Suppressor macrophage (primary cell): ENCODE results near the gene CORO2A.
"Not testable (repeated sequence)": the region's sequence is repeated elsewhere in the genome, so short reads cannot be mapped to it uniquely, and the experiment has no call there.

ENCODE experiments used
- DNase-seq, 4 experiments: peaks; one replicate each; pipeline ENCODE4 v3.0.0-alpha.2; 2020 to 2022

Gene CORO2A

DNA sequence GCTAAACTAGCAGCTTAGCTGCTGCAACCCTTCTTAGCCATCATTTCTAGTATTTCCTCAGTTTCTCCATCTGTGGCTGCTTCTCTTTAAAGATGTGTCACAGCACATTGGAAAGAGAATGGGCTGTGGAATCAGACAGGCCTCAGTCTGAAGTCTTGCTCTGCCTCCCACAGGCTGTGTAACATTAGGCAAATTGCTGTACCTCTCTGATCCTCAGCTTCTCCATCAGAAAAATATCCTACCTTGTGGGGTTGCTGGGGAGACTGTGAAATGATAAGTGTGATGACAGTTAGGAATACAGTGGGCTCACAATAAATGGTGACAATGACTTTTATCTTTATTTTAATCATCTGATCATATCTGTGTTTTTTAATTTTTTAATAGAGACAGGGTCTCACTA, 55.9 kb downstream of the CORO2A start:
- no peak for DNase-seq

GRCh38 chr9:98135938-98136337, 56.5 kb downstream of the CORO2A start:
- no peak for DNase-seq

DNA sequence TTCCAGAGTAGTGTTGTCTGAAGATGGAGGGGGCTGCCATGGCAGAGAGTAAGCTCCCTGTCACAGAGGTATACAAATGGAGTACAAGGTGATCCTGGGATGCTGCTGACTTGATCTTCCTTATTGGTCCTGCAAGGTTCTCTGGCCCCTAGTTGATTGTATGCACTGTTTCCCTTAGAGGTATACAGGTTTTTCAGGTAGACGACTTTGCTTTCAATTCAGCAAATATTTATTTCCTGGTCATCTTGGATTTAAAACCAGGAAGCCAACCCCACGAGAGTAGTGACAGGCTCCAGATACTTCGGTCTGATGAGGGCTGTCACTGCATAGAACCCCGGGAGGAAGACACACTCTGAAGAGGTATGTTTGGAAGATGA, 56.9 kb downstream of the CORO2A start:
- DNase-seq = no peak

- no peak for DNase-seq
These were observed 57.5 kb downstream of the CORO2A start for GRCh38 chr9:98134702-98135557.

DNA sequence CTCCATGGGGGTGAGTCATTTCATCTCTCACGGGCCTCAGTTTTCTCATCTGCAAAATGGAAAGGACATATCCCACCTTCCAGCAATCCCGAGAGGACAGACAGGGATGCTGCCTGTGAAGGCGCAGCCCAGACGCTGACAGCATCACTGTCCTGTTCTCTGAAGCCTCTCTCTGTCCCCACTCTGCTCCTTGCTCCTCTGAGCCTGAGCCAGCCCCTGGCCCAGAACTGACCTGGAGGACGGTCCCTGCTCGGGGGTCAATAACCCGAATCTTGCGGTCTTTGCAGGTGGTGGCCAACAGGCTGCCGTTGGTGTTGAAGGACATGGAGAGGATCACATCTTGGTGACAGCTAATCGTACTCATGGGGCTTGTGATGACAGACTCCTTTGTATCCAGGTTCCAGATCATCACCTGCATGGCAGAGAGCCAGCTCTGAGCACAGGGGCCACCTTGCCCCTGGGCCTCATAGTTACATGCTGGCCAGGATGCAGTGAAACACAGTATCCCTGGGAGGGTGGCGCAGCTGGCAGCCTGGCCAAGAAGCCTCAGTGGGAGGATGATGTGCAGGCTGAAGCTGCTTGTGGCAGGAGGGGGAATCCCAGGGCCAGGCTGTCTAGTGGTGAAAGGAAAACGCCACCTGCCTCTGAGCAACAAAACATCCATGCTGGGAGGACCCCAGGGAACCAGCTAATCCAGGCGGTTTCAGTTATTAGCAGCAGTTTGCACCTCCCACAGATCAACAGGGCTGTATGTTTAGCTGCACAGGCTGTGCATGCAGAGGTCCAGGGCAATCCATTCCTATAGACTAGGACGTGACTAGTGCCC, 59.4 kb downstream of the CORO2A start:
- peak in 1 of 4 experiments; percentile 19 for DNase-seq

GRCh38 chr9:98132158-98132557, 60.3 kb downstream of the CORO2A start:
- DNase-seq = no peak

DNA sequence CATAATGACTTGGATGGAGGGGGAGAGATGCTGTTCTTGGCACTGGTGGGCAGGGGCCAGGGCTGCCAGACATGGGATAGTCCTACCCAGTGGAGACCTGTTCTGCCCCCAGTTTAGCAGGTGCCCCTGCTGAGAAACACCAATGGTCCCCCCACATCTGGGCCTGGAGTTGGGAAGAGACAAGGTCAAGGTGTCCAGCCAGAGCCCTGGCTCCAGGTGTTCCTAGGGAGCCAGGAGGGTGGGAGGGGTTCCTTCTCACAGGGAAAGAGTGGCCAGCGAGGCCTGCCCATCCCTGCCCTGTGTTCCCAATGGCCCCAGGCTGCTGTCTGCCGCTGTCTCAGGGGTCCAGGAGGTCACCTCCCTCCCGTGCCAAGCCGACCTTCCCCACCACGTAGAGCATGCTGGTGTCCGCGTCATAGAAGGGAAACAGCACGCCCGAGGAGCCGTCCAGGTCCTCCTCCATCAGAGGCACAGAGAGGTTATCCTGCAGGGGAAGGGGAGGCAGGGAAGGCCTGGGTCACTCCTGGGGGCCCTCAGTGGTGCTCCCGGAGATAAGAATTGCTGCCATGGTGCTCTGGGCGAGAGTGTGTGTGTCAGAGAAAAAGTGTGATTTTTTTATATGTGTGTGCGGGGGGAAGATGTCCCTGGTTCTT, 61.7 kb downstream of the CORO2A start:
- no peak for DNase-seq

GRCh38 chr9:98130060-98130459, 62.4 kb downstream of the CORO2A start:
- DNase-seq = not testable (repeated sequence)

- peak; percentile 90 to 97 (median 94) for DNase-seq
These were observed 63.0 kb downstream of the CORO2A start for GRCh38 chr9:98129451-98129881.

DNA sequence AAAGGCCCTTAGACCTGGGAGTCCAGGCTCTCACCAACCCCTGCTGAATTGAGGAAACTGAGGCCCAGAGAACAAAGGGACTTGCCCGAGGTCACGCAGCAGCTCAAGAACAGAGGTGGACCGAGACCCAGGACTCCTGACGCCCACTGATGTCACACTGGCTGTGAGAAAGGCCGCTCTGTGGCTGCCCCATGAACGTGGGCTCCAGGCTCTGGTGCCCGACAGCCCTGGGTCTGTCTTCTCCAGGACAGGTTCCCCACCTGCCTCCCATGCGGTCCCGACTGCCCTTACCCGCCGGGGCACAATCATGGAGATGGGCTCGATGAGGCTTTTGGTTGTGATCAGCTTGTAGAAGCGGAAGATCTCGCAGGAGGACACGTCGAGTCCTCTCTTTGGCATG, 64.1 kb downstream of the CORO2A start:
- no peak for DNase-seq

GRCh38 chr9:98127226-98127625, 65.2 kb downstream of the CORO2A start:
- DNase-seq = no peak

GRCh38 chr9:98124637-98125426, 67.6 kb downstream of the CORO2A start:
- DNase-seq = no peak

- DNase-seq = not testable (repeated sequence)
These were observed 68.3 kb downstream of the CORO2A start for GRCh38 chr9:98124091-98124490.

DNA sequence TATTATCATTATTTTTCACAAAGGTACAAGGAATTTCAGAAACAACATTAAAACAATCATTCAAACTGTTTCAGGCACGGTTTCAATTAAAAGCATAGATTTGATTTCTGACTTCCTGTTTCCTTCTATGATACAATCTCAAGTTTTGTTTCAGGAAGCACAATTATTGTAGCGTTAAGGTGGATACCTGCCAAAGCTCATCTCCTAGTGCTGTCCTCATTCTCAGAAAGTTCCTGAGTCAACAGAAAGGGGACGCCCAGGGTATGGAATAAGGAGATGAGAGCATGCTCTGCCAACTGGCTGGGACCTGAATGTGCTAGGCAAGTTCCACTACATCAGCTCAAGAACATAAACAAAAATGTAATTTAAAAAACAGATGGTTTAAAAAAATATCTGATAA, 71.4 kb downstream of the CORO2A start:
- DNase-seq = peak in 3 of 4 experiments; percentile 11 to 20 (median 16)

DNA sequence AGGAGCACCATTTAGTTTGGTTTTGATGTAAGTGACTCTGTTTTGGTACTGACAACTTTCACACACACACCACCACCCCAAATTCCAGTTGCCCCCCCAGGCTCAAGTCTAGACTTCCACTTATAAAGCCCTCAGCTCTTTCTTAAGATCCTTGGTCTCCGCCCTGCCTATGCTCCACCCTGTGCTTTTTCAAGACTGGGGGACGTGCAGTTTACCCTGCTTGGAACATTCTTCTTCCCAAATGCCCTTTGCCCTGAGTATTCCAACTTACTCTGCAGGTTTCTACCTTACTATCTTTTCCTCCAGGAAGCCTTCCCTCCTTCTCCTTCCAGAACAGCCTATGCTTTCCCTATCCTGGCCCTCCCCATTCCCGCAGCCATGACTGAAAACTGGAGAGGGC, 72.0 kb downstream of the CORO2A start:
- DNase-seq = no peak

DNA sequence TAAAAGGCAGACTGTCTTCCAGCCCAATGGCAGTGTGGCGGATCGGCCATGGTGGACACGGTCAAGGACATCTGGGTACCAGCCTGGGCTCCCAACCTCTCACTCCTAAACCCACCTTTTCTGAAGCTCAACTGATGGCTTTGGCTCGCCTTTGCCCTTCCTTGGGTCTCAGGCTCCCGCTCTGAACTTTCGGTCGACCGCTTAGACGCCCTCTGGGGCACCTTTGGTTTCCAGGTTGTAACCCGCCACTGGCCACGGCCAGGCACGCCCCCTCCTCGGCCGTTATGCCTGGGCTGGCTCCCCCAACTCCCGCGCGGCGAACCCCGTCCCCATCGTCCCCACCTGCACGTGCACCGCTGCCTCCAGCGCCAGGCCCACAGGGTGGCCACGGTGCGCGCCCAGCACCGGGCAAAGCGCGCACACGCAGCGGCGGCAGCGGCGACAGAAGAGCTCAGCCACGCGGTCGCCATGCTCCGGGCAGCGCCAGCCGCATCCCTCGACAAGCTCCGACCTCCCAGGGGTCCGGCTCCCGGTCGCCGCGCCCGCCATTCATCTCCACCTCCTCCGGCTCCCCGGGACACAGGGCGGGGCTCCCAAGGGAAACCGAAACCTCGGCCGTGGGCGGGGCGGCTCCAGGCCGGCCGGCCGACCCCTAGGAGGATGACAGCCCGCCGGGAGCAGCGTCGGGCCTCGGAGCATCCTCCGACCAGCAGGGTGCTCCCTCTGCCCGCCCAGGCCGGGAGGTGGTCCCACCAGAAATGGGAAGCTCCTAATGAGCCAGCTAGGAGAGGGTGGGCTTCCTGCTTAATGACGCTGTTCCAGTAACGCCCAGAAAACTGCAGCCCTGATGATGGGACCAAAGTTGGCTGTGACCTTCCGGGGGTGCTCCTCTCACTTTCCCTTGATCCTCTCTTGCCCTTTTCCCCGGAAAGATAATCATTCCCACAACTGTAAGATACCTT, 73.5 kb downstream of the CORO2A start, which contains the start of gene TRIM14:
TRIM14 (minus strand) TSS at position 583 of the 962 bp plus-strand sequence; CDS start at position 549, 34 bp downstream.
- DNase-seq = peak; percentile 72 to 90 (median 83)

DNA sequence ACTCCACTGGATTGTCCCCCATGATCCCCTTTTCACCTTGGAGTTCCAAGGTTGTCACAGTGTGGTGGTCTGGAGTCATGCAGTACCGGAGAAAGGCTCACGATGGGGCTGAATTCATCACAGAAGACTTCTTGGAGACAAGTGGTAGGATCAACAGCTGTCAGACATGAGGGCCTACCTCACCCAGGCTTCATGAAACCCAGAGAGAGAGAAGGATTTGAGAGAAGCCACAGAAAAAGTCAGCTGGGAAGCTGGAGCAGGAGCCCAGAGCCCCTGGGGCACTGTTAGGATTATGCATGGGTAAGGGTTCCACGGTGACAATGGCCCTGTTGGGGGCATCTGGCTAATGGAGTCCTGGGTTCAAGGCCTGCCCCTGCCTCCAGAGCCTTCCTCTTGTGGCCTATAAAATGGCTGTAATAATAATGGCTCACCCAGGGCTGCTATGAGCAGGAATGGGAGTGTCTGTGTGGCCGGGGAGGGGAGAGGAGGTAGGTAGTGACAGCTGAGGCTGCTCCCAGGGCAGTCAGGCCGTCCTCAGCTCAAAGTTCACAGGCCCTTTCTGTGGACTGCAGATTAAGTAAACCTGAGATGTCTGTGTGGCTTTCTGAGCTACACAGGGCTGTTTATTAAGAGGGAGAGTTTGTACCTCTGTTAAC, 74.3 kb downstream of the CORO2A start:
- peak; percentile 46 to 69 (median 66) for DNase-seq

- DNase-seq = not testable (repeated sequence)
These were observed 75.3 kb downstream of the CORO2A start for GRCh38 chr9:98117097-98117496.

- DNase-seq = peak in 1 of 4 experiments; percentile 21
These were observed 83.4 kb downstream of the CORO2A start for GRCh38 chr9:98109052-98109451.

- DNase-seq = peak; percentile 74 to 91 (median 82)
These were observed 83.9 kb downstream of the CORO2A start for GRCh38 chr9:98108531-98109031.
